Activated naive CD8-positive, alpha-beta T cell (primary cell): ENCODE data around the gene PPP4R4.
A peak's percentile ranks its signal among the peaks of the same experiment; 100 is the strongest.

Experiments
- H3K27ac Mint-ChIP-seq: one replicate; pipeline ENCODE4 v1.8.0; 2021; ENCODE audit warnings: mixed read lengths
- H3K27me3 Mint-ChIP-seq: one replicate; pipeline ENCODE4 v1.8.0; 2021; ENCODE audit warnings: mixed read lengths
- H3K36me3 Mint-ChIP-seq: one replicate; pipeline ENCODE4 v1.8.0; 2021; ENCODE audit warnings: mixed read lengths
- H3K4me1 Mint-ChIP-seq: one replicate; pipeline ENCODE4 v1.8.0; 2021; ENCODE audit warnings: low read depth, mixed read lengths
- H3K4me3 Mint-ChIP-seq: one replicate; pipeline ENCODE4 v1.8.0; 2021; ENCODE audit warnings: mild to moderate bottlenecking, mixed read lengths
- H3K9me3 Mint-ChIP-seq: one replicate; pipeline ENCODE4 v1.8.0; 2021; ENCODE audit warnings: low read depth, mixed read lengths

The PPP4R4 gene, protein sequence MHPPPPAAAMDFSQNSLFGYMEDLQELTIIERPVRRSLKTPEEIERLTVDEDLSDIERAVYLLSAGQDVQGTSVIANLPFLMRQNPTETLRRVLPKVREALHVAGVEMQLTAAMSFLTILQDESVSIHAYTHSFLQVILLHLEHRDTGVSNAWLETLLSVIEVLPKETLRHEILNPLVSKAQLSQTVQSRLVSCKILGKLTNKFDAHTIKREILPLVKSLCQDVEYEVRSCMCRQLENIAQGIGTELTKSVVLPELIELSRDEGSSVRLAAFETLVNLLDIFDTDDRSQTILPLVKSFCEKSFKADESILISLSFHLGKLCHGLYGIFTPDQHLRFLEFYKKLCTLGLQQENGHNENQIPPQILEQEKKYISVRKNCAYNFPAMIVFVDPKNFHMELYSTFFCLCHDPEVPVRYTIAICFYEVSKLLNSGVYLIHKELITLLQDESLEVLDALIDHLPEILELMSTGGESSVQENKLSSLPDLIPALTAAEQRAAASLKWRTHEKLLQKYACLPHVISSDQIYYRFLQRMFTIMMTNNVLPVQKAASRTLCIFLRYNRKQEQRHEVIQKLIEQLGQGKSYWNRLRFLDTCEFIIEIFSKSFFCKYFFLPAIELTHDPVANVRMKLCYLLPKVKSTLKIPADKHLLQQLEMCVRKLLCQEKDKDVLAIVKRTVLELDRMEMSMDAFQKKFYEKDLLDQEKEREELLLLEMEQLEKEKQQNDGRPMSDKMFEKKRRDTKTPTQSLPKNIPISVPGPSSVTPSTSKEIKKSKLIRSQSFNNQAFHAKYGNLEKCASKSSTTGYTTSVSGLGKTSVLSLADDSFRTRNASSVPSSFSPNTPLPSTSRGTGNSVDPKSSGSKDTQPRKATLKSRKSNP

DNA sequence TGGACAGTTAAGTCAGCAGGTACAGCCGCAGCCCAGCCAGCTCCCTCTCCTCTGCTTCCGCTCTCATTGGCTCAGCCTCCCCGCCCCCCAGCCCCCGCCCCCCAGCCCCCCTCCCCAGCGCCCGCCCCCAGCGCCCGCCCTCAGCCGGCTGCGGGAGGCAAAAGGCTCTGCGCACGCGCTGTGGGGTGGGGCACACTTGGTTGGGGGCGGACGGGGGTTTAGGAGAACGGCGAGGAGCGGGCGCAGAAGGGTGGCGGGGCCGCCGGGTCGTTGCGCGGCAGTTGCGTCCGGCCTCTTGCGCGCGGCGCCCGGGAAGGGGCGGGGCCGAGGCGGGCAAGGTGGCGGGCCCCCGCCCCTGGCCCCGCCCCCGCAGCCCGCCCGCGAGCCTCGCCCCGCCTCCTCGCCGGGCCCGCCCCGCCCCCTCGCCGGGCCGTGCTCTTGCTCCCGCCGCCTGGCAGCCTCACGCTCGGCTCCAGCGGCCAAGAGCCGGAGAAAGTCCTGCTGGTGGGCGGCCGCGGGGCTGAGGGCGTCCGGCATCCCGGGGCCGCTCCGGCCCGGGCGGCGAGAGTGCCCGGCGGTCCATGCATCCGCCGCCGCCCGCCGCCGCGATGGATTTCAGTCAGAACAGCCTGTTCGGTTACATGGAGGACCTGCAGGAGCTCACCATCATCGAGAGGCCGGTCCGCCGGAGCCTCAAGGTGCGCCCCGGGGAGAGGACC, at the start of gene PPP4R4:
Gene PPP4R4 (plus strand): TSS at position 438 of the 719 bp plus-strand sequence. CDS start 144 bp downstream, at position 582.
- H3K4me1 Mint-ChIP-seq = peaks cover 23% of the 10 kb centered on the region
- peak within 1 kb of the TSS; percentile 52 for H3K27ac Mint-ChIP-seq
- no peaks in the 10 kb centered on the region for H3K36me3 Mint-ChIP-seq
- H3K9me3 Mint-ChIP-seq = no peaks in the 10 kb centered on the region
- H3K27me3 Mint-ChIP-seq = no peaks in the 10 kb centered on the region
- H3K4me3 Mint-ChIP-seq = peak within 1 kb of the TSS; percentile 87

DNA sequence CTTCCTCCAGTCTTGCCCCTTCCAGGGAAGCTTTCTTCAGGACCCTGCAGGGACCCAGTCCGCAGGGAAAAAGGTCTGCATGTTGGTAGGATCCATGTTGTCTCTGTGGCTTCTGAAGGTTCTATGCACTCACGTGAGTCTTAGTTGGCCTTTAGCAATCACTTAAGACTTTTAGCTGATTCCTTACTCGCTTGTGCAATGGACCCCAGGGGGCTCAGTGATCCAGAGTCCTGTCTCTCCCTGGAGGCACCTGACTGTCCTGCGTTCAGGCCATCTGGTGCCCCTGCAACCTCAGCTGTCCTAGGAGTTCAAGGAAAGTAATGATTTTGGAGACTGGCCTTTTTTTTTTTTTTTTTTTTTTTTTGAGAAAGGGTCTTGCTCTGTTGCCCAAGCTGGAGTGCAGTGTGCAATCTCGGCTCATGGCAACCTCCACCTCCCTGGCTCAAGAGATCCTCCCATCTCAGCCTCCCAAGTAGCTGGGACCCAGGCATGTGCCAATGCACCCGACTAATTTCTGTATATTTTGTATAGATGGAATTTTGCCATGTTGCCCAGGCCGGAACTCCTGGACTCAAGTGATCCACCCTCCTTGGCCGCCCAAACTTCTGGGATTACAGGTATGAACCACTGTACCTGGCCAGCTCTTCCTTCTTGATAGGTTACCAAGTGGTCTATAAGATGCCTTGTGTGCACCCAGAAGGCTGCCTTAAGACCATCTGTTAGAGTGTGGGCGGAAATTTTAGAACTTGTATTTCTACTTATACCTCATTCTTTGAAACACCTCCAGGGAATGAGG, 49.3 kb upstream of the PPP4R4 start:
- Mint-ChIP-seq H3K9me3 (peaks cover 4% of the 10 kb centered on the region), H3K4me3 (no peak overlapping the region), H3K27me3 (no peaks in the 10 kb centered on the region), H3K27ac (no peak overlapping the region), H3K36me3 (peaks cover 7% of the 10 kb centered on the region), H3K4me1 (peaks cover 10% of the 10 kb centered on the region)

DNA sequence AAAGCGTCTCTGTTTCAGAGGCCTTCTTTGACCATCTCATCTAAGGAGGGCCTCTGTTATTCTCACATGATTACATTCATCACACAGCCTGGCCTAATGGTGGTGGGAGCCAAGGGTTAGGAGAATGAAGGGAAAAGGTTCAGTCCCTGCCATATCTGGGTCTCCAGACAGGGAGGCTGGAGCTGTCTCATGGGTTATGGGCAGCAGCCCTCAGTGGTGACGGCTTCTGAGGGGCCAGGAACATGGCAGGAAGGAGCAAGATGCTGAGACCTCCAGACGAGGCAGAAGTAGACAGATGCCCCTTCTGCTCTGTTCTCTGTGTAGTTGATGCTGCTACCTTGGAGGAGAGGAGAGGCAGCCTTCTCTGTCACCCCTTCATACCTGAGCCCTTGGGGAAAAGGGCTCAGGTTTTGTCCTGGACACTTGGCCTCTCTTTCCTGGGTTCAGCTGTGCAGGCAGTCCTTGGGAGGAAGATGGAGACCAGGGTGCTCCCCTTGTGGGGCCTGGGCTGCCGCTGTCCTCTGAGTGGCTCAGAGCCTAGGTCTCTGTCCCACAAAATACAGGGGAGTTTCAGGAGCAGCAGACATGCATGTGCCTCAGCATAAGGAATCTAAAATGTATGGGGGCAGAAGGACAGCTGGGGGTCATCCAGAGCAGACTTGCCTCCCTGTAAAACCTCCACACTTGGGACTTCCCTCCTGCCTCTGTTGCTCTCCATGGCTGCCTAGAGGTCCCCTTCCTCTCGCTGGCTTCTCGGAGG, 48.3 kb upstream of the PPP4R4 start:
- Mint-ChIP-seq H3K36me3 (peaks cover 3% of the 10 kb centered on the region), H3K27me3 (no peaks in the 10 kb centered on the region), H3K27ac (no peak overlapping the region), H3K9me3 (peaks cover 4% of the 10 kb centered on the region), H3K4me1 (peaks cover 16% of the 10 kb centered on the region), H3K4me3 (no peak overlapping the region)

DNA sequence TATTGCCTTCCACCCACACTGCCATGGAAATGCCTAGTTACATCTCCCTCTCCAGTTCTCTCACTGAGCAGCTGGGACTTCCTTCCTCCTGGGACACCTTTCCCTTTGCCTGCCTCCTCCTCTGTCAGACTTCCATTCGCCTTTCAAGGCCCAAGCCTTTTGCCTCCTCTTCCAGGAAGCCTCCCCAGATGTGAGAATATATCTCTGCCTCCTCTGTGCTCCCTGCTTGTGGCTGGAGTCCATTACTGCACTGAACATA, 47.8 kb upstream of the PPP4R4 start:
- Mint-ChIP-seq H3K9me3 (no peaks in the 10 kb centered on the region), H3K4me3 (no peak overlapping the region), H3K36me3 (no peaks in the 10 kb centered on the region), H3K4me1 (peaks cover 16% of the 10 kb centered on the region), H3K27me3 (no peaks in the 10 kb centered on the region), H3K27ac (no peak overlapping the region)

DNA sequence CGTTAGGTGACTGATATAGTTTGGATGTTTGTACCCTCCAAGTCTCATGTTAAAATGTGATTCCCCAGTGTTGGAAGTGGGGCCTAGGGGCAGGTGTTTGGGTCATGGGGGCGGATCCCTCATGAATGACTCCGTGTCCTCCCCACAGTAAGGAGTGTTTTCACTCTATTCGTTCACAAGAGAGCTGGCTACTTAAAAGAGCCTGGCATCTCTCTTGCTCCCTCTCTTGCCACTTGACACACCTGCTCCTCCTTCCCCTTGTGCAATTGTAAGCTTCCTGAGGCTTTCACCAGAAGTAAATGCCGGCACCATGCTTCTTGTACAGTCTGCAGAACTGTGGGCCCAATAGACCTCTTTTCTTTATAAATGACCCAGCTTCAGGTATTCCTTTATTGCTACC, 47.3 kb upstream of the PPP4R4 start:
- no peaks in the 10 kb centered on the region for H3K36me3 Mint-ChIP-seq
- no peak overlapping the region for H3K27ac Mint-ChIP-seq
- H3K9me3 Mint-ChIP-seq = no peaks in the 10 kb centered on the region
- H3K4me1 Mint-ChIP-seq = peaks cover 16% of the 10 kb centered on the region
- H3K4me3 Mint-ChIP-seq = no peak overlapping the region
- H3K27me3 Mint-ChIP-seq = no peaks in the 10 kb centered on the region

DNA sequence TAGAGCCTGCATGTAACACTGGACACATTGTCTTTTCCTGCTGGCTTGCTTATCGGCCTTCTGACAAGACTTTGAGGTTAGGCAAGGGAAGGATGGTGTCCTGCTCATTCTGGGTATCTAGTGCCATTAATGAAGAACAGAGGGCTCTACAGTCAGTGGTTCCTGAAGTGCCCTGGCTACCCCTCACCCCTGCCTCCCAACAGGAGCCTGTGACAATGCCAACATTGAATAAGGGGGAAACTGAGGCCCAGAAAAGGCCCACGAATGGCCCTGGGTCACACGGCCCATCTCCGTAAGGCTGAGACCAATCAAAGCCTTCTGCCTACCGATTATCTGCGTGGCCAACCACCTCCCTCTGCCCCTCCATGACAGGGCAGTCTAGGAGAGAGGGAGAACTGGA, 46.8 kb upstream of the PPP4R4 start:
- Mint-ChIP-seq H3K27me3 (no peaks in the 10 kb centered on the region), H3K4me3 (no peak overlapping the region), H3K36me3 (no peaks in the 10 kb centered on the region), H3K27ac (no peak overlapping the region), H3K4me1 (peaks cover 16% of the 10 kb centered on the region), H3K9me3 (no peaks in the 10 kb centered on the region)

DNA sequence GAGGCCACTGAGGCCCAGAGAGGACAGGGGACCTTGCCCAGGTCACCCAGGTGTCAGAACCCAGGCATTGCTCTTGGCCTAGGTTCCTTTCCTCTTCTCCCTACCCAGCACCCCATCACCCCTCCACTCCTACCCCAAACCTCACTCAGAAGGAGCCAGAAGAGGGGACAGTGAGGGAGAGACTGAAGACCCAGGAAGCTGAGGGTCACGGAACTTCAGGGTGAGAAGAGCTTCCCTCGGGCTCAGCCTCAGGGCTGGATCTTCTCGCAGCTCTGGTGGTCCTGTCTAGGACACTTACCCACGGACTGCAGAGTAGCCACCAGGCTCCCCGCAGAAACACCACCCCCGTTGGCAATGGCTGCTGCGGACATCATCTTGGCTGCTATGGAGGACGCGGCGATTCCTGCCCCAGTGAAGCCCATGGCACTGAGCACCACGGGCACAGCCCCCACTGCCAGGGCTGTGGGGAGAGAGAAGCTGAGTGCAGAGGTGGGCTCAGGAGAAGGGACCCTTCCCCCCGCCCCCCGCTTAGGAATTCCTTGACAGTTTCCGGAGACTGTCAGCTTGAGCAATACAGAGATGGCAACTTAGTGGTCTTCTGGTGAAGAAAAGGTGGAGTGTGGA, 45.8 kb upstream of the PPP4R4 start:
- Mint-ChIP-seq H3K4me1 (peaks cover 16% of the 10 kb centered on the region), H3K4me3 (peak overlapping the region; percentile 91), H3K9me3 (no peaks in the 10 kb centered on the region), H3K27me3 (no peaks in the 10 kb centered on the region), H3K36me3 (no peaks in the 10 kb centered on the region), H3K27ac (no peak overlapping the region)

DNA sequence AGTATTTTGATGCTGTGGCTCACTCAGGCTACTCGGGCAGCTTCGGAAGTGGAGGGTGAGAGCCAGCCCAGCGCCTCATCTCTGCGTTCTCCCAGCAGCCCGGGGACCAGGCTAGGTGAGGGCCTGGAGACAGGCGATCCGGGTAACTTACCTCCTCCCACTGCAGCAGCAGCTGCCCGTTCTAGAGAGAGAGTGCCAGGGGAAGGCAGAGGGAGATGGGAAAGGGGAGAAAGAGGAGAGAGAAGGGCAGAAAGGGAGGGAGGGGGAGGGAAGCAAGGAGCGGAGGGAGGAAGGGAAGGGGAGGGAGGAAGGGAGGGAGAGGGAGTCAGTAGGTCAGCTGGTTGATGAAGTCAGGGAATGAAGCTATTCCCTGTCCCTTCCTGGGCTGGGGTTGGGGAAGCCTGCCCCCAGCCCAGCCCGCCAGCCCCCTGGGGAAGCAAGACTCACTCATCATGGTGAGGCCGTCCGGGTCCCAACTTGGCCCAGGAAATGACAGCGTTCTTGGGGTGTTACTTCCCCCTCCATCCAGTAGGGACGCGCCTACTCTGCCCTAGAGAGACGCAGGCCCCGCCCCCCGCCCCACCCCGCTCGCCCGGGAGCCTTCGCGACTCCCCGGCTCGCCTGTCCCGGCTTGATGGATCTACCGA, 44.9 kb upstream of the PPP4R4 start, which contains the start of gene IFI27L2:
Gene IFI27L2 (minus strand): TSS at position 494 of the 647 bp plus-strand sequence. CDS start 40 bp downstream, at position 454.
- no peaks in the 10 kb centered on the region for H3K9me3 Mint-ChIP-seq
- H3K36me3 Mint-ChIP-seq = no peaks in the 10 kb centered on the region
- peaks cover 16% of the 10 kb centered on the region for H3K4me1 Mint-ChIP-seq
- H3K27ac Mint-ChIP-seq = no peak within 1 kb of the TSS
- H3K4me3 Mint-ChIP-seq = peak within 1 kb of the TSS; percentile 91
- no peaks in the 10 kb centered on the region for H3K27me3 Mint-ChIP-seq

DNA sequence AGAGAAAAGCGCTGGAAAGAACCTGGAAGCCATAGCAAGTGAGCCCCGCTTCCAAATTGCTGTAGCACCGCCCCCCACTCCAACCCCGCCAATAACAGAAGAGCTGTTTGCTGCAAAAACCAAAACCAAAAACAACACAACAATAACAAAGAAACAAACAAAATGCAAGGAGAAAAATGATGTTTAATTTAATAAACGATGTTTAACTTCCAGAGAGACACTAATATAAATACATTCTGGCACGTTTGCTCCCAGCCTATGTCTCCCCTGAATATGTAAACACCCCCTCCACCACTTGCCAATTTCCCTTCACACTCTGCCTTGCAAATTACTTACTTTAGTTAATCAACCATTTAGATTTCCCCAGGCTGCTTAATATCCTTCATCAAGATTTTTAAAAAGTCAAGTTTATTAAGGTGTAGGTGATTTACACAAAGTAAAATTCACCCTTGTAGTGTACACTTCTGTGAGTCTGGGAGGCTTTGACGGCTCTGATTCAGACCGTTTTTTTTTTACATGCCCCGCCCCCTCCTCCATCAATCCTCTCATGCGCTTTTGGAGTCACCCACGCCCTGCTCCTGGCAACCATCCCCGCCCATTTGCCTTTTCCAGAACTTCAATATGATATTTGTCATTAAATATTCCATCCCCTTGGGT, 44.2 kb upstream of the PPP4R4 start:
- Mint-ChIP-seq H3K27ac (no peak overlapping the region), H3K9me3 (peaks cover under 1% of the 10 kb centered on the region), H3K27me3 (no peaks in the 10 kb centered on the region)

DNA sequence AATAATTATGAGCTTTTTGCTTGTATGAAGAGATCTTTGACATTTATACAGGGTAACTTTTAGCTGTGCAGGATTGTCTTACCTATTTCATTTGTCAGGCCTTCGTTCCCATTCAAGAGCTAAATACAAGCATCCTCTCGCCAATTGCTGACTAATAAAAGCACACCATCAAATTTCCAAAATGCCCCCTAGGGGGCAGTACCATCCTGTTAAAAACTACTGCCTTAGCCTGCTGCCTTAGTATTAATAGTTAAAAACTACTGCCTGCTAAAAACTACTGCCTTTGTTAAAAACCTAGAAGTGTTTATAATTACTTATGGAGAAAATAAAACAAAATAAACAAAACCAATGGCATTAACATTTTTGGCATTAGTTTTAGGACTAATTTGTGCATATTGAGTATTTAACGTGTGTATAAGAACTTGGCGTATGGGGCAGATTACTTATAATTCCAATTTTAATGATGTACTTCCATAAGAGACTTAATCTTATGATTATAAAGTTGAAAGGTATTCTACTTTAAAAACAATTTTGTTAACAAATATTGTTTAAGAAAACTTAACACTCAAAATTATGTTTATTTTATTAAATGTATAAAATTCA, 41.7 kb upstream of the PPP4R4 start:
- H3K9me3 Mint-ChIP-seq = peaks cover 10% of the 10 kb centered on the region
- H3K27ac Mint-ChIP-seq = no peak overlapping the region
- H3K4me3 Mint-ChIP-seq = no peak overlapping the region
- H3K27me3 Mint-ChIP-seq = peaks cover 2% of the 10 kb centered on the region
- H3K36me3 Mint-ChIP-seq = no peaks in the 10 kb centered on the region
- peaks cover 19% of the 10 kb centered on the region for H3K4me1 Mint-ChIP-seq

More for the DNA sequence above, 44.2 kb upstream of the PPP4R4 start:
- Mint-ChIP-seq H3K4me3 (peak overlapping the region; percentile 91), H3K36me3 (no peaks in the 10 kb centered on the region), H3K4me1 (peaks cover 16% of the 10 kb centered on the region)

DNA sequence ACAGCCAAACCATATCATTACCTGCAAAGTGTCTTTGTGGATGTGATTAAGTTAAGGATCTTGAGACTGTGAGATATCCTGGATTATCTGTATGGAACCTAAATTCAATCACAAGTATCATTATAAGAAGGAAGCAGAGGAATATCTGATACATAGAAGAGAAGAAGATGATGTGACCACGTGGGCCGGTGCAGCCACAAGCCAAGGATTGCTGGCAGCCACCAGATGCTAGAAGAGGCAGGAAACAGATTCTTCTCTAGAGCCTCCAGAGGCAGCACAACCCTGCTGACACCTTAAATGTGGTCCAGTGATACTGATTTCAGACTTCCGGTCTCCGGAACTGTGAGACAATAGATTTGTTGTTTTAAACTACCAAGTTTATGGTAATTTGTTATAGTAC, 38.6 kb upstream of the PPP4R4 start:
- no peak overlapping the region for H3K27ac Mint-ChIP-seq
- no peak overlapping the region for H3K4me3 Mint-ChIP-seq
- no peaks in the 10 kb centered on the region for H3K36me3 Mint-ChIP-seq
- H3K4me1 Mint-ChIP-seq = peaks cover 3% of the 10 kb centered on the region
- peaks cover 2% of the 10 kb centered on the region for H3K27me3 Mint-ChIP-seq
- H3K9me3 Mint-ChIP-seq = peaks cover 10% of the 10 kb centered on the region

DNA sequence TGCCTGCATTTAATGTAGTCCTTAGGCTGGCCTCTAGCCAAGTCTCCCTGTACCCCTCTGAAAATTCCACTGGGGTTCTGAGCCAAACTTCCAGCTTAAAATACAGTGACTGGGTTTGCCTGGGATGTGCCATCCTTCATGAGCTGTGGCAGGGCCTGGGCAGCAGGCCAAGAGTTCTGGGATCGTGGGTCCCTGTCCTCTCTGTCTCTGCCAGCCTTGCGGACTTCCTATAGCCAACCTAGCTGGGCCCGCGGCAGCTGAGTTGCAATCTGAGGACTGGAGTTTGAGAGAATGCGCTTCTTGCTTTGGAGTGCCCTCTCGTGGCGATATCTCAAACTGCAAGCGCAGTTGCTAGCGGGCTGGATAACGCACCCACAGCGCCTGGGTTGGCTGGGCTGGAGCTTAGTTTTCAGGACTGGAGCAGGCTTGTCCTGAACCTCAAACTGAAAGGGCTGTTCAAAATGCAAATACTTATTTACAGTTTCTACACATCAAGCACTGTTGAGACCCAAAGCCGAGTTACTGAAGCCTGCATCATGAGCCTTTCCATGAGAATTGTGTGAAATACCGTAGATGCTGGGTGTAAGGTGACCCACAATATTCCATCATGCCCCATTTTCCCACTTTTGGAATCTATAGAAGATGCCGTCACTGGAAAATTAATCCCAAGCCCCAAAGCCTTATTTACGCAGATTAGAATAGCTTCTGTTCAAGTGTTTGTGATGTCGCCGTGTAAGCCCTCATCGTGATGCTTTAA, 37.4 kb upstream of the PPP4R4 start:
- Mint-ChIP-seq H3K27ac (no peak overlapping the region), H3K36me3 (no peaks in the 10 kb centered on the region), H3K9me3 (peaks cover 10% of the 10 kb centered on the region), H3K27me3 (peaks cover 2% of the 10 kb centered on the region), H3K4me1 (peaks cover 3% of the 10 kb centered on the region), H3K4me3 (no peak overlapping the region)
